GM18498 (cell line): ENCODE data around the gene SOS2.
"Not testable (repeated sequence)": the region's sequence is repeated elsewhere in the genome, so short reads cannot be mapped to it uniquely, and the experiment has no call there.

Experiments
- ATAC-seq: cut with Tn5 transposase; IDR thresholded peaks from one replicate; pipeline ENCODE4 v1.9.1; 2021; ENCODE audit warnings: mild to moderate bottlenecking, moderate library complexity; ENCODE audit not compliant: unreplicated experiment

The SOS2 gene

GRCh38 chr14:50087341-50088116, 143.8 kb downstream of the SOS2 start:
- ATAC-seq = no peak

- no peak for ATAC-seq
These were observed 145.1 kb downstream of the SOS2 start for GRCh38 chr14:50086321-50086711.

GRCh38 chr14:50085570-50086320, 145.6 kb downstream of the SOS2 start:
- peak; percentile 64 for ATAC-seq

GRCh38 chr14:50084666-50085065, 146.7 kb downstream of the SOS2 start:
- no peak for ATAC-seq

- ATAC-seq = peak; percentile 38
These were observed 147.7 kb downstream of the SOS2 start for GRCh38 chr14:50083467-50084337.

GRCh38 chr14:50082784-50083466, 148.5 kb downstream of the SOS2 start:
- peak; percentile 71 for ATAC-seq

- ATAC-seq = no peak
These were observed 149.1 kb downstream of the SOS2 start for GRCh38 chr14:50082308-50082742.

- not testable (repeated sequence) for ATAC-seq
These were observed 152.3 kb downstream of the SOS2 start for GRCh38 chr14:50079103-50079502.

- ATAC-seq = not testable (repeated sequence)
These were observed 157.7 kb downstream of the SOS2 start for GRCh38 chr14:50073663-50074062.

- no peak for ATAC-seq
These were observed 159.0 kb downstream of the SOS2 start for GRCh38 chr14:50072395-50072794.

- no peak for ATAC-seq
These were observed 160.4 kb downstream of the SOS2 start for GRCh38 chr14:50070840-50071548.

GRCh38 chr14:50070230-50070629, 161.1 kb downstream of the SOS2 start:
- ATAC-seq = no peak

GRCh38 chr14:50069325-50069724, 162.1 kb downstream of the SOS2 start:
- no peak for ATAC-seq

- no peak for ATAC-seq
These were observed 162.9 kb downstream of the SOS2 start for GRCh38 chr14:50068496-50068895.

GRCh38 chr14:50067723-50068495, 163.5 kb downstream of the SOS2 start:
- no peak for ATAC-seq
